Loucy (cell line): ENCODE results near the gene STX18.

Experiments
- H2AFZ ChIP-seq: fragments of 200-600 bp; sonication (generic); 2 replicates; pipeline ENCODE4 v1.6.0; 2016; ENCODE audit warnings: antibody characterized with exemption, mild to moderate bottlenecking, low read length, moderate library complexity
- H3F3A ChIP-seq: fragments of 200-600 bp; 2 replicates; pipeline ENCODE4 v1.6.0; 2016; ENCODE audit warnings: antibody characterized with exemption, low read depth, mild to moderate bottlenecking
- H3K27me3 ChIP-seq: fragments of 200-600 bp; sonication (generic); 2 replicates; pipeline ENCODE4 v1.6.1; 2014; ENCODE audit warnings: low read length, mild to moderate bottlenecking; ENCODE audit not compliant: insufficient read depth, poor library complexity, severe bottlenecking
- H3K36me3 ChIP-seq: fragments of 200-600 bp; sonication (generic); 2 replicates; pipeline ENCODE4 v1.6.1; 2016; ENCODE audit warnings: low read length; ENCODE audit not compliant: insufficient read depth
- H3K4me1 ChIP-seq: fragments of 200-600 bp; sonication (generic); 2 replicates; pipeline ENCODE4 v1.5.1; 2014; ENCODE audit warnings: low read length, mild to moderate bottlenecking; ENCODE audit not compliant: insufficient read depth, poor library complexity, severe bottlenecking
- H3K4me2 ChIP-seq: fragments of 200-600 bp; sonication (generic); 2 replicates; pipeline ENCODE4 v1.6.0; 2014; ENCODE audit warnings: antibody characterized with exemption, low read length, low read depth, mild to moderate bottlenecking; ENCODE audit not compliant: poor library complexity, severe bottlenecking
- H3K4me3 ChIP-seq: fragments of 200-600 bp; sonication (generic); 2 replicates; pipeline ENCODE4 v1.5.1; 2014; ENCODE audit warnings: low read length, mild to moderate bottlenecking, mixed read lengths; ENCODE audit not compliant: poor library complexity, severe bottlenecking
- H3K79me2 ChIP-seq: fragments of 200-600 bp; sonication (generic); 2 replicates; pipeline ENCODE4 v1.6.1; 2014; ENCODE audit warnings: low read length; ENCODE audit not compliant: insufficient read depth
- H3K9ac ChIP-seq: fragments of 200-600 bp; sonication (generic); 2 replicates; pipeline ENCODE4 v1.6.0; 2014; ENCODE audit warnings: mild to moderate bottlenecking, low read depth, low read length, moderate library complexity; ENCODE audit not compliant: poor library complexity, severe bottlenecking
- H3K9me2 ChIP-seq: fragments of 200-600 bp; sonication (generic); replicated peaks from 2 replicates; pipeline ENCODE4 v1.6.1; 2016; ENCODE audit warnings: low read depth, low read length, mixed read lengths
- H3K9me3 ChIP-seq: fragments of 200-600 bp; sonication (generic); 2 replicates; pipeline ENCODE4 v1.6.1; 2014; ENCODE audit warnings: mild to moderate bottlenecking, antibody characterized with exemption, low read length, low read depth; ENCODE audit not compliant: insufficient read depth
- H4K20me1 ChIP-seq: fragments of 200-600 bp; sonication (generic); 2 replicates; pipeline ENCODE4 v1.6.0; 2014; ENCODE audit warnings: antibody characterized with exemption, low read length, mild to moderate bottlenecking; ENCODE audit not compliant: insufficient read depth, poor library complexity, severe bottlenecking
- CTCF ChIP-seq: fragments of 200-600 bp; sonication (generic); conservative IDR thresholded peaks from 2 replicates; pipeline ENCODE4 v1.5.1; 2014; ENCODE audit warnings: mild to moderate bottlenecking, antibody characterized with exemption, low read length
- EZH2phosphoT487 ChIP-seq: fragments of 200-600 bp; IDR thresholded peaks from 2 replicates; pipeline ENCODE4 v1.6.1; 2018; ENCODE audit warnings: antibody characterized with exemption, mild to moderate bottlenecking, moderate library complexity, borderline replicate concordance

STX18 gene

GRCh38 chr4:4405358-4405962 lies 136.4 kb downstream of the STX18 start:
- Histone ChIP-seq H3K4me1 (no peaks in the 10 kb centered on the region), H3K79me2 (no peaks in the 10 kb centered on the region), H3K27me3 (no peaks in the 10 kb centered on the region), H2AFZ (no peak overlapping the region), H3K9me3 (no peaks in the 10 kb centered on the region), H4K20me1 (no peaks in the 10 kb centered on the region), H3F3A (no peaks in the 10 kb centered on the region), H3K9me2 (no peaks in the 10 kb centered on the region), H3K4me2 (no peak overlapping the region), H3K9ac (no peak overlapping the region), H3K36me3 (no peaks in the 10 kb centered on the region), H3K4me3 (no peak overlapping the region)
- TF ChIP-seq EZH2phosphoT487 = no peak
- TF ChIP-seq CTCF = no peak

DNA sequence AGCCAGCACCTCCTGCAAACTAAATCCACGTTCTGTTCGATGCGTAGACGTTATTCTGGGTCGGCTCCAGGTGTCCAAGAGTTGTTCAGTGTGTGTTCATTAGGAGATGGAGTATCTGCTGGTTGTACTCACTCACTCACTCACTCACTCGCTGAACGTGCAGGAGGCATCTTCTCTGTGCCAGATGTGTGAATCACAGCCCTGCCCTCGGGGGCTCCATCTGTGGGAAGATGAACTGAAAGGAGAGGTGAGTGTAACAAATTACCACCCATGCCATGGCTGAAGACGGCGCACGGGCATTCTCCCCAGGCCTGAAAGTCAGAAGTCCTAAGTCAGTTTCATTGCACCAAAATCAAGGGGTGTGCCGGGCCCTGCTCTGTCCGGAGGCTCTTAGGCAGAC lies 138.9 kb downstream of the STX18 start:
- Histone ChIP-seq H3K4me2 (no peak overlapping the region), H3K79me2 (no peaks in the 10 kb centered on the region), H3K36me3 (no peaks in the 10 kb centered on the region), H3K4me1 (no peaks in the 10 kb centered on the region), H3K4me3 (no peak overlapping the region), H3F3A (no peaks in the 10 kb centered on the region), H2AFZ (no peak overlapping the region), H3K27me3 (no peaks in the 10 kb centered on the region), H3K9me3 (no peaks in the 10 kb centered on the region), H3K9me2 (no peaks in the 10 kb centered on the region), H3K9ac (no peak overlapping the region), H4K20me1 (no peaks in the 10 kb centered on the region)
- no peak for TF ChIP-seq CTCF
- no peak for TF ChIP-seq EZH2phosphoT487

DNA sequence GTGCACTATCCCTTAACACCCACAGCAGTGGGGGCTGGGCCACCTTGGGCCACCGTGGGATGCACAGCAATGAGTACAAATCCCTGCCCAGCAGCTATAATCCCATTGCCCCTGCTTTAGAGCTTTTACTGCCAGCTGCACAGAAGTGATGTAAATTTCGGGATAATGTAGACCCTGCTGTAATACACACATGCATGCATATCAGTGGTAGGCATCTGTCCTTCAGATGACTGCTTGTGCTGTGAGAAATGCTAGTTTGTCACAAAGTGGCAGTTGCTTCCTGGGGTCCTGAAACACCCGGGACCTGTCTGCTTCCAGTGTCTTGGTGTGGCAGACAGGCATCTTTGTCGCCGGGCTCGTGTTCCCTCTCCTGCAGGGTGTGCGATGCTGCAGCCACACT lies 140.8 kb downstream of the STX18 start:
- TF ChIP-seq CTCF (no peak), EZH2phosphoT487 (no peak)

More for the DNA sequence above, 140.8 kb downstream of the STX18 start:
- H3K9ac ChIP-seq = no peak overlapping the region
- H4K20me1 ChIP-seq = no peaks in the 10 kb centered on the region
- no peaks in the 10 kb centered on the region for H3K9me3 ChIP-seq
- no peaks in the 10 kb centered on the region for H3K9me2 ChIP-seq
- no peak overlapping the region for H3K4me3 ChIP-seq
- H3K4me1 ChIP-seq = no peaks in the 10 kb centered on the region
- no peaks in the 10 kb centered on the region for H3K79me2 ChIP-seq
- no peaks in the 10 kb centered on the region for H3K27me3 ChIP-seq
- no peaks in the 10 kb centered on the region for H3F3A ChIP-seq
- H3K36me3 ChIP-seq = no peaks in the 10 kb centered on the region
- no peak overlapping the region for H2AFZ ChIP-seq
- no peak overlapping the region for H3K4me2 ChIP-seq
